ENCODE data around the gene TMEM8B.

- TF ChIP-seq CTCF (IDR thresholded peaks at IDR 0.05) (no peak), POLR2A (IDR thresholded peaks at IDR 0.05) (no peak)
These were observed 42.5 kb downstream of the TMEM8B start for GRCh38 chr9:35871545-35871944.

All from transverse colon (tissue), 3 donors.